ENCODE measurements around the gene TJP3.

GRCh38 chr19:3796358-3796757 is 88.2 kb downstream of the TJP3 start:
- no peak for TF ChIP-seq CTCF (IDR thresholded peaks at IDR 0.05; ENCODE audit: low read depth, low read length)
- TF ChIP-seq POLR2A (IDR thresholded peaks at IDR 0.05; ENCODE audit: extremely low read depth, insufficient read length) = no peak
